B cell (primary cell): ENCODE data around the gene SREBF1. TPM values are rescaled to one million over a fixed set of nuclear protein-coding genes. Genes with fewer than 3 reads are reported as not detected.
A peak's percentile ranks its signal among the peaks of the same experiment; 100 is the strongest.

Experiments
- ATAC-seq: fragments of 200-7000 bp; cut with Tn5 transposase; one replicate; pipeline ENCODE4 v1.10.0; 2021; ENCODE audit warnings: low read depth, mild to moderate bottlenecking, moderate number of reproducible peaks, moderate library complexity
- CTCF ChIA-PET: fragments of 350-600 bp; sonication (Branson Sonifier 250); formaldehyde crosslinking; loops from one replicate; lab custom pipeline; 2021; ENCODE audit warnings: antibody characterized with exemption, inconsistent platforms; lab: Charles Lee
- POLR2A ChIA-PET: fragments of 350-600 bp; sonication (Branson Sonifier 250); formaldehyde crosslinking; loops from one replicate; lab custom pipeline; 2021; ENCODE audit warnings: antibody characterized with exemption; lab: Charles Lee
- DNase-seq: peaks from one replicate; pipeline ENCODE4 v3.0.0; 2013
- H2AFZ ChIP-seq: 2 replicates; pipeline ENCODE4 v1.6.1; 2012; ENCODE audit warnings: mild to moderate bottlenecking, low read depth, low read length; ENCODE audit not compliant: insufficient read depth, poor library complexity, severe bottlenecking
- H3K27ac ChIP-seq, 2 donors: 1 replicate in 1 of 2; 2 replicates in 1 of 2; pipeline ENCODE4 v1.5.1; 2012 to 2013; ENCODE audit warnings: low read length in 2 of 2, mild to moderate bottlenecking in 2 of 2, moderate library complexity in 1 of 2
- H3K27me3 ChIP-seq, 4 experiments: fragments of 200-600 bp in 1 of 4; sonication (generic) in 1 of 4; replicated peaks in 1 of 4; 1 replicate in 2 of 4; 2 replicates in 2 of 4; pipeline versions ENCODE4 v1.6.1 to v1.7.0; 2013 to 2016; ENCODE audit warnings: low read length in 3 of 4, mild to moderate bottlenecking in 2 of 4, mixed read lengths in 1 of 4, moderate library complexity in 1 of 4; ENCODE audit not compliant: insufficient read depth in 4 of 4, control insufficient read depth in 3 of 4; ENCODE audit errors: control extremely low read depth in 1 of 4
- H3K36me3 ChIP-seq, 2 experiments: replicated peaks in 1 of 2; 1 replicate in 1 of 2; 2 replicates in 1 of 2; pipeline versions ENCODE4 v1.6.1 to v1.7.1; 2013; ENCODE audit warnings: low read length in 1 of 2; ENCODE audit not compliant: insufficient read depth in 2 of 2, control insufficient read depth in 1 of 2; ENCODE audit errors: control extremely low read depth in 1 of 2, extremely low read depth in 1 of 2
- H3K4me1 ChIP-seq, 2 donors: fragments of 200-600 bp in 1 of 2; sonication (generic) in 1 of 2; 1 replicate in 1 of 2; 2 replicates in 1 of 2; pipeline versions ENCODE4 v1.5.1 to v1.6.1; 2013 to 2017; ENCODE audit warnings: low read length in 2 of 2; ENCODE audit not compliant: control insufficient read depth in 2 of 2, insufficient read depth in 2 of 2
- H3K4me2 ChIP-seq: replicated peaks from 2 replicates; pipeline ENCODE3; 2012; ENCODE audit warnings: mild to moderate bottlenecking, low read depth, low read length; ENCODE audit not compliant: poor library complexity, severe bottlenecking
- H3K4me3 ChIP-seq, 5 experiments: fragments of 200-600 bp in 1 of 5; sonication (generic) in 1 of 5; 1 replicate in 3 of 5; 2 replicates in 2 of 5; pipeline versions ENCODE4 v1.5.1 to v1.7.0; 2011 to 2016; ENCODE audit warnings: low read length in 4 of 5, mild to moderate bottlenecking in 4 of 5, low read depth in 2 of 5, control low read depth in 1 of 5, moderate library complexity in 1 of 5; ENCODE audit not compliant: insufficient read depth in 1 of 5; ENCODE audit errors: control extremely low read depth in 1 of 5, extremely low read depth in 1 of 5
- H3K79me2 ChIP-seq: fragments of 200-600 bp; sonication (generic); one replicate; pipeline ENCODE4 v1.6.0; 2016; ENCODE audit warnings: low read length; ENCODE audit not compliant: control insufficient read depth, insufficient read depth
- H3K9ac ChIP-seq: fragments of 200-600 bp; sonication (generic); 2 replicates; pipeline ENCODE4 v1.6.1; 2017; ENCODE audit warnings: mild to moderate bottlenecking, low read length, moderate library complexity
- H3K9me3 ChIP-seq, 3 donors: one replicate each; pipeline versions ENCODE4 v1.6.1 to v1.7.1; 2013; ENCODE audit warnings: low read length in 2 of 3; ENCODE audit not compliant: control insufficient read depth in 2 of 3, insufficient read depth in 1 of 3; ENCODE audit errors: control extremely low read depth in 1 of 3
- H4K20me1 ChIP-seq: 2 replicates; pipeline ENCODE4 v1.6.0; 2012; ENCODE audit warnings: mild to moderate bottlenecking, low read length; ENCODE audit not compliant: insufficient read depth, control insufficient read depth, poor library complexity, severe bottlenecking
- H3K27ac Mint-ChIP-seq: one replicate; pipeline ENCODE4 v1.8.0; 2021; ENCODE audit warnings: mixed read lengths
- H3K27me3 Mint-ChIP-seq: one replicate; pipeline ENCODE4 v1.8.0; 2021; ENCODE audit warnings: mixed read lengths
- H3K4me1 Mint-ChIP-seq: one replicate; pipeline ENCODE4 v1.8.0; 2021; ENCODE audit warnings: mixed read lengths
- H3K4me3 Mint-ChIP-seq: one replicate; pipeline ENCODE4 v1.8.0; 2021; ENCODE audit warnings: mixed read lengths
- H3K9me3 Mint-ChIP-seq: one replicate; pipeline ENCODE4 v1.8.0; 2022; ENCODE audit warnings: mixed read lengths; ENCODE audit not compliant: insufficient read depth
- CTCF ChIP-seq: fragments of 200-600 bp; IDR thresholded peaks from one replicate; pipeline ENCODE4 v1.8.0; 2022; ENCODE audit warnings: antibody characterized with exemption, mild to moderate bottlenecking
- EZH2 ChIP-seq: IDR thresholded peaks from 2 replicates; pipeline ENCODE4 v1.6.1; 2012; ENCODE audit warnings: borderline replicate concordance, low read depth, mild to moderate bottlenecking, moderate library complexity, low read length; ENCODE audit not compliant: insufficient read depth, poor library complexity, severe bottlenecking
- WGBS: methylation state at CpG from one replicate; pipeline ENCODE4 v1.1.5; 2013; ENCODE audit warnings: missing lambda C conversion rate; ENCODE audit not compliant: insufficient coverage; 5-methylcytosine and 5-hydroxymethylcytosine counted together
- intact Hi-C: fragments of 100-400 bp; cut with micrococcal nuclease; formaldehyde crosslinking; loops from one replicate; pipeline ENCODE4 v1.10.0; 2022
- polyA plus RNA-seq: library from polyadenylated mRNA; depleted of rRNA; stranded (reverse); fragments of >200 nt; gene quantifications from 2 replicates; pipeline ENCODE4 v1.2.3, GENCODE V29; 2012
- total RNA-seq, 2 donors: library from RNA; stranded (reverse); fragments of 120-200 nt in 1 of 2; gene quantifications; 1 replicate in 1 of 2; 2 replicates in 1 of 2; pipeline versions ENCODE4 v1.2.3 to v1.2.4, GENCODE V29; 2013 to 2022

The SREBF1 gene
- total and polyA plus RNA-seq, 2 donors (not counting 1 experiment from before 2014, with no cell fraction given), result 21.6 to 34.9 TPM

- Histone ChIP-seq H3K4me3 (no peak overlapping the region), H3K36me3 (no peaks in the 10 kb centered on the region), H3K27ac (no peak overlapping the region), H4K20me1 (peaks cover 8% of the 10 kb centered on the region), H2AFZ (no peak overlapping the region), H3K9me3 (no peaks in the 10 kb centered on the region), H3K79me2 (peaks cover 49% of the 10 kb centered on the region), H3K4me1 (peaks cover 29 to 43% of the 10 kb centered on the region in 2 donors), H3K27me3 (no peaks in the 10 kb centered on the region), H3K9ac (no peak overlapping the region), H3K4me2 (no peak overlapping the region)
- DNase-seq (no peak), ATAC-seq (no peak)
- Mint-ChIP-seq H3K27me3 (no peaks in the 10 kb centered on the region), H3K27ac (peak overlapping the region; percentile 15), H3K9me3 (no peaks in the 10 kb centered on the region), H3K4me1 (peaks cover 40% of the 10 kb centered on the region), H3K4me3 (no peak overlapping the region)
- WGBS, result 98% methylated on average over 4 of the region's 6 CpGs
- intact Hi-C loops, result loop anchor here (2.0 kb wide), 1 partner anchor 15 kb away; no protein-coding TSS in a partner anchor
- TF ChIP-seq CTCF (no peak), EZH2 (no peak)
- POLR2A ChIA-PET, result no interaction called here
- CTCF ChIA-PET, result interaction anchor here (0.8 to 1.8 kb wide), 4 partner anchors 10 to 65 kb away, joined by 3 to 4 read pairs (median 4); no protein-coding TSS in a partner anchor
These were observed 68.8 kb downstream of the SREBF1 start for GRCh38 chr17:17767887-17768418.

- 98% methylated on average over 4 of the region's 7 CpGs for WGBS
- Histone ChIP-seq H3K4me2 (no peak overlapping the region), H3K9ac (no peak overlapping the region), H3K36me3 (no peaks in the 10 kb centered on the region), H4K20me1 (peaks cover 8% of the 10 kb centered on the region), H3K4me3 (no peak overlapping the region), H3K4me1 (peaks cover 29 to 43% of the 10 kb centered on the region in 2 donors), H3K9me3 (no peaks in the 10 kb centered on the region), H3K27ac (no peak overlapping the region), H3K79me2 (peaks cover 50% of the 10 kb centered on the region), H2AFZ (no peak overlapping the region), H3K27me3 (no peaks in the 10 kb centered on the region)
- CTCF ChIA-PET, result interaction anchor here (0.8 to 1.8 kb wide), 4 partner anchors 10 to 65 kb away, joined by 3 to 4 read pairs (median 4); no protein-coding TSS in a partner anchor
- POLR2A ChIA-PET, result no interaction called here
- peaks cover 39% of the 10 kb centered on the region for H3K4me1 Mint-ChIP-seq
- no peak overlapping the region for H3K4me3 Mint-ChIP-seq
- no peaks in the 10 kb centered on the region for H3K27me3 Mint-ChIP-seq
- ATAC-seq, result no peak
- no peak for DNase-seq
- H3K27ac Mint-ChIP-seq, result peak overlapping the region; percentile 96
- TF ChIP-seq EZH2 (no peak), CTCF (no peak)
- intact Hi-C loops, result loop anchor here (2.0 kb wide), 1 partner anchor 15 kb away; no protein-coding TSS in a partner anchor
- no peaks in the 10 kb centered on the region for H3K9me3 Mint-ChIP-seq
These were observed 69.5 kb downstream of the SREBF1 start for GRCh38 chr17:17767154-17767869.
